Large intestine (tissue), 3 donors: ENCODE data around the gene SYTL4. TPM values are rescaled to one million over a fixed set of nuclear protein-coding genes. Genes with fewer than 3 reads are reported as not detected.

Experiments used
- DNase-seq, 2 donors: peaks; one replicate each; pipeline versions ENCODE4 v3.0.0 to v3.0.0-alpha.2; 2013
- H3K27ac ChIP-seq: one replicate; pipeline ENCODE4 v1.5.1; 2013; ENCODE audit warnings: low read length
- H3K27me3 ChIP-seq: 2 replicates; pipeline ENCODE4 v1.6.1; 2013; ENCODE audit warnings: low read length; ENCODE audit not compliant: control insufficient read depth, insufficient read depth
- H3K36me3 ChIP-seq: 2 replicates; pipeline ENCODE4 v1.6.1; 2013; ENCODE audit warnings: low read length; ENCODE audit not compliant: control insufficient read depth, insufficient read depth
- H3K4me1 ChIP-seq: one replicate; pipeline ENCODE4 v1.6.1; 2013; ENCODE audit warnings: low read length; ENCODE audit not compliant: control insufficient read depth, insufficient read depth
- H3K4me3 ChIP-seq: one replicate; pipeline ENCODE4 v1.5.1; 2013; ENCODE audit warnings: low read length
- H3K9me3 ChIP-seq: one replicate; pipeline ENCODE4 v1.6.1; 2013; ENCODE audit warnings: mild to moderate bottlenecking, low read depth, low read length, moderate library complexity; ENCODE audit not compliant: control insufficient read depth
- WGBS: methylation state at CpG from one replicate; pipeline ENCODE4 v1.1.5; 2013; ENCODE audit warnings: low lambda C conversion rate; ENCODE audit not compliant: insufficient coverage; 5-methylcytosine and 5-hydroxymethylcytosine counted together
- polyA plus RNA-seq: library from polyadenylated mRNA; unstranded; fragments of 120-200 nt; gene quantifications from one replicate; pipeline ENCODE4 v1.2.1, GENCODE V29; 2013

SYTL4 gene
- polyA plus RNA-seq, 1 donor: 6.0 TPM

DNA sequence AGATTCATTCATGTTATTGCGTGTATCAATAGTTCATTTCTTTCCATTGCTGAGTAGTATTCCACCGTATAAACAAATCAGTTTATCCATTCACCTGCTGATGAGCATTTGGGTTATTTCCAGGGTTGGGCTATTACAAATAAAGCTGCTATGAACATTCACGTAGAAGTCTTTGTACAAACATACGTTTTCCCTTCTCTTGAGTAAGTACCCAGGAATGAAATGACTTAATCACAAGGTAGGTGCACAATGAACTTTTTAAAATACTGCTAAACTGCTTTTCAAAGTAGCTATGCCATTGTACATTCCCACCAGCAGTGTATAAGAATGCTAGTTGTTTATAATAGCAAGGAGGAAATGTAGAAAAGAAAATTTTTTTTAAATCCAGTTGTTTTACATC, 35.9 kb downstream of the SYTL4 start:
- no CpG with 5 or more reads among the region's 4 CpGs for whole genome bisulfite sequencing
- DNase-seq: no peak
- Histone ChIP-seq H3K27ac (no peak overlapping the region), H3K9me3 (no peaks in the 10 kb centered on the region), H3K27me3 (no peaks in the 10 kb centered on the region), H3K36me3 (no peaks in the 10 kb centered on the region), H3K4me1 (no peaks in the 10 kb centered on the region), H3K4me3 (no peak overlapping the region)

DNA sequence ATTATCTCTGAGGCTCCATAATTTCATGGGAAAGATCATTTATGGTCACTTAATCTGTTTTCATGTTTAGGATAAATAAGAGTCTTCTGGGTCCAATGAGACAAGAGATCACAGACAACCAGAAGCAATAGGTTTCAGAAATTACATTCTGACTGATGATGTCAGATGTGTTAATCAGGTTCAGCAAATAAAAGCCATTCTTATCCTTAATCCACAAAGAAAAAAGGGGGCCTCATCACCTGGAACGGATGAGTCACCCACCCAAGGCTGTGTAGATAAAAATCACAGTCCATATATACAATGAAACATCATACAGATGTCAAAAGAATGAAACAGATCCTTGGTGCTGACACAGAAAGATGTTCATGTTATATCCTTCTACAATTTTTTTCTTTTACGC, 36.6 kb downstream of the SYTL4 start:
- DNase-seq: no peak
- Histone ChIP-seq H3K27ac (no peak overlapping the region), H3K36me3 (no peaks in the 10 kb centered on the region), H3K27me3 (no peaks in the 10 kb centered on the region), H3K9me3 (no peaks in the 10 kb centered on the region), H3K4me3 (no peak overlapping the region), H3K4me1 (no peaks in the 10 kb centered on the region)
- no CpG with 5 or more reads among the region's 2 CpGs for WGBS

DNA sequence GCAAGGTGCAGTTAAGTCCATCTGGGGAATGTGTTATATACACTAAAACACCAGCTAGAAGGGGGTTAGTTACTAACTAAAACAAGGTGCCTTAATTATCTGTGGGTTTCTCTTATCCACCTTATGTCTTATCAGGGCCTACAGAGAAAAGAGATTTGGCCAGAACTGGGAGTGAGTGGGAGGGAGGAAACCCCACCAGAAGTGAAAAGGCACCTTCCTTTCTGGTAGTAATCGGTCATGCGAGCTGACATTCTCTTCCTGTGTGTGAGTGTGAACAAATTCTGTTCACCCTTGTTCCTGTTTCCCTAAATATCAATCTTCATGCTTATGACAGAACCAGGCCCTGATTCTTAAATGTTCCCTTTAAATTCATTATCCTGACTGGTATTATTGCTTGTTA, 44.4 kb downstream of the SYTL4 start:
- DNase-seq: no peak
- Histone ChIP-seq H3K4me1 (no peaks in the 10 kb centered on the region), H3K4me3 (no peak overlapping the region), H3K27ac (no peak overlapping the region), H3K36me3 (no peaks in the 10 kb centered on the region), H3K27me3 (no peaks in the 10 kb centered on the region), H3K9me3 (no peaks in the 10 kb centered on the region)
- WGBS: no CpG with 5 or more reads among the region's 2 CpGs

DNA sequence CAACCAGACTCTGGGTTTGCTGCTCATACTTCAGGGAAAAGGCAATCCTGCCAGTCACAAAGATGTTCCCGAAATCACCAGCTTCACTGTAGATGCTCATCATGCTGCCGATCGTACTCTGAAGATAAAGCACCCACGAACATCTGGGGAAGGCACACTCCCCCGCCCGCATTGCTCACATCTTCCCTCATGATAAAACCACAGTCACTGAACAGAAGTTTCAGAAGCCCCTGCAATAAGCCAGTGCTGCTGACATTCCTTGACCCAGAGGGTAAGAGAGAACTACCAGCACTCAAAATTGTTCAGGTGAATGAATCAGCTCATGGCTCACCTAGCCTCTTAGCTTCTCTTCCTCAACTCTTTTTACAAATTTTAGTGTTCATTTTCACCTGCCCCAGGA, 44.8 kb downstream of the SYTL4 start:
- Histone ChIP-seq H3K36me3 (no peaks in the 10 kb centered on the region), H3K27me3 (no peaks in the 10 kb centered on the region), H3K4me3 (no peak overlapping the region), H3K4me1 (no peaks in the 10 kb centered on the region), H3K9me3 (no peaks in the 10 kb centered on the region), H3K27ac (no peak overlapping the region)
- WGBS: no CpG with 5 or more reads among the region's 6 CpGs
- no peak for DNase-seq

DNA sequence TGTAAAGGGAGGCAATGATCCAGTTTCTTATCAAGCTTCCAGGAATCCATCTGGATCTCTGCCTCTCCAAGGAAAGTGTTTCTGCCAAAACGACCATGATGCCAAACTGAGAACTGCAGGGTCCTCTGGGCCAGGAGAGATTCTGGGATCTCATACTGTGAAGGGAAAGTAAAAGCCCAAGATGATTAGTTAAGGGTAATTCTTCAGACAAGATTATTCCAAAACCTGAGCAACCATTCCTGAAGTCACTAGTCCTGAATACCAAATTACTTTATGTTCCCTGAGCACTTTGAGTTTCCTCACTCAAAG, 46.0 kb downstream of the SYTL4 start:
- Histone ChIP-seq H3K4me1 (no peaks in the 10 kb centered on the region), H3K4me3 (no peak overlapping the region), H3K36me3 (no peaks in the 10 kb centered on the region), H3K9me3 (no peaks in the 10 kb centered on the region), H3K27ac (no peak overlapping the region), H3K27me3 (no peaks in the 10 kb centered on the region)
- no CpG with 5 or more reads among the region's 1 CpG for WGBS
- DNase-seq: no peak

DNA sequence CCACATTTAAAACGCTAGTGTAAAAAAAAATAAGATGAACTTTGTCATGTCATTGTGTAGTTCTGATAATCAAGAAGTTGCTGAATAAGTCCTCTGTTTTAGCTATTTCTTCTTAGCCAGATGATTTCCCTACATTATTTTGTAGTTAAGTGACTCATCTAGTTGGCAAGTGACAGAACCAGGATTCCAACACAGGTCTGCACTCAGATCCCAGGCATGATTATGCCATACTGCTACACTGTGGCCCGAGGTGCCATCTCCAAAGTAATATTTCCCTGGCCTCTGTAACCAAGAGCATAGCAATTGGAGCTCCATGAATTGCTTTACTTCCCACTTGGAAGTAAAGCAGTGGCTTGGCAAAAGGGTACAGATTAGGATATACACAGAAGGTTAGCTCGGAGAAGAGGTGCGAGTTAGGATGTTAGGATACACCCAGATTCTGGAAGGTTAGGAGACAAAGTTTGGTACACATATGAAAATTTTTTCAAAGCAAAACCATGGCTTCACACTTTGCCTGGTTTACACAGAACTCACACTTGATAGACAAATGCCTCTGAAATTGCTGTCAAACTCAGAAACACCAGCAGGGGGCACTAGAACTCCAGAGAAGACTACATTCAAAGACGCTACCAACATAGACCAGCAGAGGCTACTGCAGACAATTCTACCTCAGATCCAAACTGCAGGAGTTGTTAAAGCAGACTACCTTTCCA, 46.5 kb downstream of the SYTL4 start:
- WGBS: no CpG with 5 or more reads among the region's 5 CpGs
- Histone ChIP-seq H3K27ac (no peak overlapping the region), H3K4me3 (no peak overlapping the region), H3K36me3 (no peaks in the 10 kb centered on the region), H3K9me3 (no peaks in the 10 kb centered on the region), H3K4me1 (no peaks in the 10 kb centered on the region), H3K27me3 (no peaks in the 10 kb centered on the region)
- peak; percentile 49 to 65 for DNase-seq

DNA sequence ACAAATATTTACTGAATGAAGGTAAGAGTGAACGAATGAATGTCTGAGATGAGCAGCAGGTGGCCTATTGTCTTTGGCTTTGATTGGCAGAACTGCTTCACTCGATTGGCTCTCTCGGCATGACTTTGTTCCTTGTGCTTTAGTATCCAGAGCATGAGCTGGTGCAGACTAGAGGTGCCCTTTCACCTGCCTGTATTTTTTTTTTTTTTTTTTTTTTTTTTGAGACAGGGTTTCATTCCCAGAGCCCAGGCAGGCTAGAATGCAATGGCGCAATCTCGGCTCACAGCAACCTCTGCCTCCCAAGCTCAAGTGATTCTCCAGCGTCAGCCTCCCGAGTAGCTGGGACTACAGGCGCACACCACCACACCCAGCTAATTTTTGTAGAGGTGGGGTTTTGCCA, 49.0 kb downstream of the SYTL4 start:
- Histone ChIP-seq H3K36me3 (no peaks in the 10 kb centered on the region), H3K4me1 (no peaks in the 10 kb centered on the region), H3K4me3 (no peak overlapping the region), H3K27me3 (no peaks in the 10 kb centered on the region), H3K9me3 (no peaks in the 10 kb centered on the region), H3K27ac (no peak overlapping the region)
- no CpG with 5 or more reads among the region's 8 CpGs for WGBS
- DNase-seq: no peak

DNA sequence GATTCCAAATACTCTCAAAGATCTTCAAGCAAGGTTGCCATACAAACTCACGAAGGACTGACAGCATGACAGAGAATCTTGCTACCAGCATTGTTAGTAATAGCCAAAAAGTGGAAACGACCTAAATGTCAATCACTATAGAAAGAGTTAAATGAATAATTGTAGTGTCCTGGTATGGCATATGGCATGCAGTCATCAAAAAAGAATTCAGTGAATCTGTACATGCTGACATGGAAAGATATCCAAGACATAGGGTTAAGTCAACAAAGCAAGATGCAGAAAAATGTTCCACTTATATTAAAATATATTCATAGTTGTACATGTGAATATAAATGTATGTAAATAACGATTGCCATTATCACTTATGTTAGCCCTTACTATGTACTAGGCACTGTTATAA, 50.3 kb downstream of the SYTL4 start:
- Histone ChIP-seq H3K27me3 (no peaks in the 10 kb centered on the region), H3K9me3 (no peaks in the 10 kb centered on the region), H3K4me1 (no peaks in the 10 kb centered on the region), H3K4me3 (no peak overlapping the region), H3K36me3 (no peaks in the 10 kb centered on the region), H3K27ac (no peak overlapping the region)
- no peak for DNase-seq
- no CpG with 5 or more reads among the region's 3 CpGs for WGBS

DNA sequence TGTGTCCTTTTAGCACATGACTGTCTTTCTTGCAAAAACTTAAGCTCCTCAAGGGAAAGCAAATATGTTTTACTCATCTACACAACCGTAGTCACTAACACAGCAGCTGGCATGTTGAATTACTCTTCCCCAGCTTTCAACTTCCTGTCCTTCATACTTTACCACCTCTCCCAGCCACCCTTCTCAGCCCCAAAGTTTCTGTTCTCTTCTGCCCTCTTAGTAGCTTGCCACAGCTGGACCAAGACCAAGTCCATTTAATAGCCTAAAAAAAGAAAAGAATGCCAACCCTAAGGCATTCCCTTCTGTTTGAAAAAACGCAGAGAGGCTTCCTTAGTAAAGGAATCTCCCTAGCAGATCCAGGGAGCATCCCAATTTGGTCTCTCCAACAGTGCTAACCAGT, 51.2 kb downstream of the SYTL4 start:
- no peaks in the 10 kb centered on the region for H3K36me3 ChIP-seq
- DNase-seq: no peak
- no peaks in the 10 kb centered on the region for H3K27me3 ChIP-seq
- H3K27ac ChIP-seq: no peak overlapping the region
- no peaks in the 10 kb centered on the region for H3K4me1 ChIP-seq
- no peak overlapping the region for H3K4me3 ChIP-seq
- WGBS: no CpG with 5 or more reads among the region's 2 CpGs
- no peaks in the 10 kb centered on the region for H3K9me3 ChIP-seq

DNA sequence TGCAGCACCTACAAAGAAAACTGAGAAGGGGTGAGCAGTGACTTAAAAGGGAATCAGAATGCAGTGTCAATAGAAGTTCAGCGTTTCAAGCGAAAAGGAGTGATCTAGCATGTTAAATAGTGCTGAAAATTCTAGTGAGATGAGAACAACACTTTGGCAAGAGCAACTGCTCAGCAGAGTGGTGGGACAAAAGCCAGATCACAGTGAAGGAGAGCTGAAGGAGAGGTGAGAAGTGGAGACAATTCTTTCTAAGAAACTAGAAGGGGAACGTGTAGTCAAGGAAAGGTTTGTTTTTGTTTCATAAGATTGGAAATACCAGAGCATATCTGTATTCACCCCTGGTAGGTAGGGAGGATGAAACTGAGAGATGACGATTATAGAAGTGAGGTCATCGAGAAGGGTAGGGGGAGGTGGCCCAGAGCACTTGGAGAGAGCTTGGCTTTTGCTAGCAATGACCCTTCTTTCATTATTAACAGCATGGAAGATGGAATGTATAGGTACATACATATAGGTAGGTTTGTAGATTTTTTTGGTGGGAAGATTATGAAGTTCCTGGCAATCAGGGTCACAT, 54.2 kb downstream of the SYTL4 start:
- no peak overlapping the region for H3K4me3 ChIP-seq
- H3K27me3 ChIP-seq: no peaks in the 10 kb centered on the region
- WGBS: no CpG with 5 or more reads among the region's 5 CpGs
- no peaks in the 10 kb centered on the region for H3K9me3 ChIP-seq
- H3K27ac ChIP-seq: no peak overlapping the region
- DNase-seq: no peak
- H3K4me1 ChIP-seq: peaks cover 5% of the 10 kb centered on the region
- no peaks in the 10 kb centered on the region for H3K36me3 ChIP-seq

DNA sequence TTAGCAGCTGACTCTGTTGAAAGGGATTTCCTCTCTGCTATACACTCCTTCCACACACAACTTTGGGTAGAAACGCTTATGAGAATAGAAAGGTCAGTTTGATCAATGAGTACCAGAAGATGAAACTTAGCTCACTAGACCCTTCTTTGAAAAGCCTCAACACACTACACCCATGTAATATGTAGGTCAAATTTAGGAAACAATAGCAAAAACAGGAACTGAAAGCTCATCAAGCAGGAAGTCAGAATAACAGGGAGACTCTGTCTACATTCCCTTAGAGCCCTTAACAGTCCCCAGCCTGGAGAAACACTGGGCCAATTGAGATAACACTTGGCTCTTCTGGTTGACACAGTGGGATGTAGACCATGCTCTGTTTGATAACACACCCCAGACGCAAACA, 57.2 kb downstream of the SYTL4 start:
- Histone ChIP-seq H3K4me3 (no peak overlapping the region), H3K9me3 (no peaks in the 10 kb centered on the region), H3K4me1 (peaks cover 10% of the 10 kb centered on the region), H3K27me3 (no peaks in the 10 kb centered on the region), H3K27ac (no peak overlapping the region), H3K36me3 (no peaks in the 10 kb centered on the region)
- DNase-seq: no peak
- no CpG with 5 or more reads among the region's 2 CpGs for WGBS
